NCI-H2107 (cell line): ENCODE results near the gene LMAN2.
"Not testable (repeated sequence)": the region's sequence is repeated elsewhere in the genome, so short reads cannot be mapped to it uniquely, and the experiment has no call there.

Source experiments
- DNase-seq: peaks from one replicate; lab custom pipeline; 2025; lab: John Stamatoyannopoulos, UW

Gene LMAN2

GRCh38 chr5:177378884-177379883 is 27.7 kb upstream of the LMAN2 start:
- no peak for DNase-seq

GRCh38 chr5:177377851-177378776 is 26.6 kb upstream of the LMAN2 start:
- no peak for DNase-seq

- no peak for DNase-seq
Measured at GRCh38 chr5:177376107-177376506, 24.6 kb upstream of the LMAN2 start.

- DNase-seq: not testable (repeated sequence)
Measured at GRCh38 chr5:177375516-177375915, 24.0 kb upstream of the LMAN2 start.

GRCh38 chr5:177374211-177374610 is 22.7 kb upstream of the LMAN2 start:
- DNase-seq: no peak

GRCh38 chr5:177373806-177374205 is 22.3 kb upstream of the LMAN2 start:
- DNase-seq: no peak

- no peak for DNase-seq
Measured at GRCh38 chr5:177372910-177373309, 21.4 kb upstream of the LMAN2 start.

GRCh38 chr5:177372034-177372896 is 20.8 kb upstream of the LMAN2 start:
- DNase-seq: no peak

- DNase-seq: no peak
Measured at GRCh38 chr5:177371120-177372033, 19.9 kb upstream of the LMAN2 start.

GRCh38 chr5:177370488-177371119 is 19.1 kb upstream of the LMAN2 start:
- DNase-seq: no peak

- DNase-seq: no peak
Measured at GRCh38 chr5:177369645-177370440, 18.4 kb upstream of the LMAN2 start.

GRCh38 chr5:177368869-177369644 is 17.6 kb upstream of the LMAN2 start:
- no peak for DNase-seq

- DNase-seq: no peak
Measured at GRCh38 chr5:177367981-177368868, 16.8 kb upstream of the LMAN2 start.

GRCh38 chr5:177367323-177367848 is 15.9 kb upstream of the LMAN2 start:
- no peak for DNase-seq

GRCh38 chr5:177366528-177367322 is 15.3 kb upstream of the LMAN2 start:
- no peak for DNase-seq

GRCh38 chr5:177365845-177366527 is 14.5 kb upstream of the LMAN2 start:
- no peak for DNase-seq
